GM21619 (cell line): Measurements from ENCODE around the gene EDRF1.
"Not testable (repeated sequence)": the region's sequence is repeated elsewhere in the genome, so short reads cannot be mapped to it uniquely, and the experiment has no call there.

Experiments
- ATAC-seq: cut with Tn5 transposase; IDR thresholded peaks from one replicate; pipeline ENCODE4 v1.9.1; 2021; ENCODE audit not compliant: unreplicated experiment

EDRF1 gene

GRCh38 chr10:125719173-125720001 is at the start of gene EDRF1:
EDRF1 (plus strand) TSS chr10:125719709; CDS start chr10:125719808, 99 bp downstream.
- peak; percentile 85 for ATAC-seq

- ATAC-seq = no peak
Observed at GRCh38 chr10:125672884-125673283, 46.6 kb upstream of the EDRF1 start.

GRCh38 chr10:125679436-125679835 is 40.1 kb upstream of the EDRF1 start:
- no peak for ATAC-seq

- no peak for ATAC-seq
Observed at GRCh38 chr10:125683063-125683462, 36.4 kb upstream of the EDRF1 start, which contains the start of gene TEX36. TEX36 (minus strand) TSS chr10:125683163; CDS start chr10:125682989, 174 bp downstream.

- no peak for ATAC-seq
Observed at GRCh38 chr10:125683821-125684220, 35.7 kb upstream of the EDRF1 start.

GRCh38 chr10:125684581-125684980 is 34.9 kb upstream of the EDRF1 start:
- no peak for ATAC-seq

GRCh38 chr10:125687507-125688185 is 31.9 kb upstream of the EDRF1 start:
- ATAC-seq = no peak

GRCh38 chr10:125689955-125690569 is 29.4 kb upstream of the EDRF1 start:
- no peak for ATAC-seq

- no peak for ATAC-seq
Observed at GRCh38 chr10:125691160-125691981, 28.1 kb upstream of the EDRF1 start.

- ATAC-seq = no peak
Observed at GRCh38 chr10:125692196-125692595, 27.3 kb upstream of the EDRF1 start.

- ATAC-seq = no peak
Observed at GRCh38 chr10:125692601-125693523, 26.6 kb upstream of the EDRF1 start.

GRCh38 chr10:125693524-125693847 is 26.0 kb upstream of the EDRF1 start:
- no peak for ATAC-seq

- ATAC-seq = no peak
Observed at GRCh38 chr10:125694883-125695282, 24.6 kb upstream of the EDRF1 start.

- not testable (repeated sequence) for ATAC-seq
Observed at GRCh38 chr10:125696884-125697283, 22.6 kb upstream of the EDRF1 start.

- no peak for ATAC-seq
Observed at GRCh38 chr10:125698481-125698998, 21.0 kb upstream of the EDRF1 start.

- no peak for ATAC-seq
Observed at GRCh38 chr10:125699562-125700143, 19.9 kb upstream of the EDRF1 start.

GRCh38 chr10:125700355-125700911 is 19.1 kb upstream of the EDRF1 start:
- no peak for ATAC-seq

- peak; percentile 77 for ATAC-seq
Observed at GRCh38 chr10:125707541-125708468, 11.7 kb upstream of the EDRF1 start.
